Activated CD4-positive, alpha-beta T cell treated with anti-CD3 and anti-CD28 coated beads for 1 hour (primary cell): ENCODE measurements around the gene OR10H2.
"Not testable (repeated sequence)": the region's sequence is repeated elsewhere in the genome, so short reads cannot be mapped to it uniquely, and the experiment has no call there.

ENCODE experiments used
- DNase-seq: peaks from one replicate; pipeline ENCODE4 v3.0.0-alpha.2; 2020

OR10H2 gene

GRCh38 chr19:15727724-15728123 lies at the start of gene OR10H2:
TSS of gene OR10H2 (plus strand) at chr19:15728024. CDS start at chr19:15728044, 20 bp downstream.
- no peak for DNase-seq

- no peak for DNase-seq
Observed at GRCh38 chr19:15679089-15679488, 48.7 kb upstream of the OR10H2 start.

- DNase-seq: not testable (repeated sequence)
Observed at GRCh38 chr19:15679865-15680264, 48.0 kb upstream of the OR10H2 start.

- no peak for DNase-seq
Observed at GRCh38 chr19:15680478-15681322, 47.1 kb upstream of the OR10H2 start.

GRCh38 chr19:15683411-15683810 lies 44.4 kb upstream of the OR10H2 start:
- no peak for DNase-seq

GRCh38 chr19:15684828-15685227 lies 43.0 kb upstream of the OR10H2 start:
- DNase-seq: no peak

GRCh38 chr19:15696654-15697194 lies 31.1 kb upstream of the OR10H2 start:
- no peak for DNase-seq

GRCh38 chr19:15701757-15702533 lies 25.9 kb upstream of the OR10H2 start:
- no peak for DNase-seq

GRCh38 chr19:15702534-15702930 lies 25.3 kb upstream of the OR10H2 start:
- no peak for DNase-seq

- DNase-seq: no peak
Observed at GRCh38 chr19:15714638-15715037, 13.2 kb upstream of the OR10H2 start.

- no peak for DNase-seq
Observed at GRCh38 chr19:15715642-15716041, 12.2 kb upstream of the OR10H2 start.

GRCh38 chr19:15717809-15718208 lies 10.0 kb upstream of the OR10H2 start:
- no peak for DNase-seq

GRCh38 chr19:15721268-15721667 lies 6.6 kb upstream of the OR10H2 start:
- no peak for DNase-seq

GRCh38 chr19:15722956-15723355 lies 4.9 kb upstream of the OR10H2 start:
- no peak for DNase-seq

GRCh38 chr19:15730538-15730937 lies 2.7 kb downstream of the OR10H2 start:
- DNase-seq: no peak

- DNase-seq: no peak
Observed at GRCh38 chr19:15732388-15732787, 4.6 kb downstream of the OR10H2 start.

- no peak for DNase-seq
Observed at GRCh38 chr19:15733895-15734294, 6.1 kb downstream of the OR10H2 start.

- no peak for DNase-seq
Observed at GRCh38 chr19:15737722-15738121, 9.9 kb downstream of the OR10H2 start, which contains the start of gene OR10H3. TSS of gene OR10H3 (plus strand) at chr19:15737985. CDS start at chr19:15741393, 3,408 bp downstream.

GRCh38 chr19:15740785-15741184 lies 13.0 kb downstream of the OR10H2 start:
- DNase-seq: no peak

GRCh38 chr19:15748239-15748638 lies 20.4 kb downstream of the OR10H2 start:
- no peak for DNase-seq

- no peak for DNase-seq
Observed at GRCh38 chr19:15758379-15758778, 30.6 kb downstream of the OR10H2 start.

GRCh38 chr19:15759962-15760565 lies 32.2 kb downstream of the OR10H2 start:
- DNase-seq: no peak

- no peak for DNase-seq
Observed at GRCh38 chr19:15769586-15769985, 41.8 kb downstream of the OR10H2 start.
